Measurements from ENCODE around the gene EDN2.

Gene EDN2

GRCh38 chr1:41484402-41485241 is at the start of gene EDN2:
Gene EDN2, minus strand, starts transcription at chr1:41484683. Its CDS starts 82 bp downstream, at chr1:41484601.
- no peak for DNase-seq (ENCODE audit: extremely low read depth in 1 of 2, low read depth in 1 of 2)

DNA sequence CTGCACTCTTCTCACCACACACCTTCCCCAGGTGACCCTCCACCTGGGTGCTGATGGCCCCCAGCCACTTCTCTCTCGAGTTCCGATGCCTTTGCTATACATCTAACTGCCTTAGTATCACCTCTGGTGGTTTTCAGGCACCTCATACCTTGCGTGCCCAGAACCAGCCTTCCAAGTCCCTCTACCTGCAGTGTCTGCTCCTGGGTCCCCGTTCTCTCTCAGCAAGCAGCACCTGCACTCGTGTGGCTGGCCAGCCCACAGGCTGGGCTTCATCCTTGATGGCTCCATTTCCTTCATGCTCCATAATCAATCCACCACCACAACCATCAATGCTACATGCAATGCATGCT is 49.2 kb upstream of the EDN2 start:
- DNase-seq (ENCODE audit: extremely low read depth in 1 of 2, low read depth in 1 of 2) = no peak

GRCh38 chr1:41533016-41533730 is 48.7 kb upstream of the EDN2 start:
- DNase-seq (ENCODE audit: extremely low read depth in 1 of 2, low read depth in 1 of 2) = no peak

DNA sequence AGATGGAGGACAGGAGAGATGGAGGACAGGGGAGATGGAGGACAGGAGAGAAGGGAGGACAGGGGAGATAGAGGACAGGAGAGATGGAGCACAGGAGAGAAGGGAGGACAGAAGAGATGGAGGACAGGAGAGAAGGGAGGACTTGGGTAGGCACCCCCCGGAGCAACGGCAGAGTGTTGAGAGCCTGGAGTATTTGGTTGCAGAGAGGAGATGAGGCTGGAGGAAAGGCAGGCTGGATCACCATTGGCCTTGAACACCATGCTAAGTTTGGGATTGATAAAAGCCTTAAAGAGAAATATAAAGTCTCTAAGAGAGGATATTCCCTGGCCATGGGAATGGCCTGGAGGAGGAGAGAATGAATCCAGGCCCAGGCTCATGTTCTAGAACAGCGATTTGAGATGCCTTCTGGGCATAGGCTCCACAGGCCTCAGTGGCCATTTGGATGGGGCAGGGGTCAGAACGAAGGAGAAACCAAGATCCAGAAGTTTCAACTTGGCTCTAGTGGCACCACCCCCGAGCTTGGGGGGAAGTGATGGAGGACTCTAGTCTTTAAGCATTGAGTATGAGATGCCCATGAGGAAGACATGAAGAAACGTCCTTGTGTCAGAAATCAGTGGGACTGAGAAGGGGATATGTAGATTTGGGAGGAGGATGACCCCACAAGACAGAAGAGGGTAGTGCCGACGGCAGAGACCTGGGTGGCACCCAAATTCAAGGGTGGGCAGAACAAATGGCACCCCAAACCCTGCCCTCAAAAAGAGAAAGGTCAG is 47.9 kb upstream of the EDN2 start:
- no peak for DNase-seq (ENCODE audit: extremely low read depth in 1 of 2, low read depth in 1 of 2)

DNA sequence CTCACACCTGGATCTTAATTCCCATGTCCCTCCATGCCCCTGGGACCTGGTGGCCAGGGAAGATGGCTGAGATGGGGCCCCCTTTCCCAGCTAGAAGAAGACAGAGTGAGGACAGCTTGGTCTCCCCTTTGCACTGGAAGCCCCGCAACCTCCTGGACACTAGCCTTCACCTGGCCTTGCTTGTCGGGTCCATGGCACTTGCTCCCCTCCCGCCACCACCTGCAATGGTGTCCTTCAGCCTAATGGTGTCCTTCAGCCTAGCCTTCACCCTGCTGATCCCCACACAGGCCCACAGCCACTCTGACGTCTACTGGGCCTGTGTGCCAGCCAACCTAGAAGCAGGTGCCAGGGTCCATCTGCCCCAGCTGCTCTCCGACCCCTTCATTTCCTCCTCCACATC is 45.9 kb upstream of the EDN2 start:
- no peak for DNase-seq (ENCODE audit: extremely low read depth in 1 of 2, low read depth in 1 of 2)

- no peak for DNase-seq (ENCODE audit: extremely low read depth in 1 of 2, low read depth in 1 of 2)
Observed at GRCh38 chr1:41529621-41530395, 45.3 kb upstream of the EDN2 start.

- DNase-seq (ENCODE audit: extremely low read depth in 1 of 2, low read depth in 1 of 2) = no peak
Observed at GRCh38 chr1:41528726-41529605, 44.5 kb upstream of the EDN2 start.

DNA sequence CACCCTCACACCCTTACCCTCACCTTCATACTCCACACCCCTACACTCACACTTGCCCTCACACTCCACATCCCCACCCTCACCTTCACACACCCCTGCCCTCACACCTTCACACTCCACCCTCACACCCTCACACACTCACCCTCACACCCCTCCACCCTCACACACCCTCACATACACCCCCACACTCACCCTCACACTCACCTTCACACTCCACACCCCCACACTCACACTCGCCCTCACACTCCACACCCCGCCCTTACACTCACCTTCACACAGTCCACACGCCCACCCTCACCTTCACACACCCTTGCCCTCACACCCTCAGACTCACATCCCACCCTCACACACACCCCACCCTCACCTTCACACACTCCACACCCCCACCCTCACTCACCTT is 43.6 kb upstream of the EDN2 start:
- DNase-seq (ENCODE audit: extremely low read depth in 1 of 2, low read depth in 1 of 2) = no peak

DNA sequence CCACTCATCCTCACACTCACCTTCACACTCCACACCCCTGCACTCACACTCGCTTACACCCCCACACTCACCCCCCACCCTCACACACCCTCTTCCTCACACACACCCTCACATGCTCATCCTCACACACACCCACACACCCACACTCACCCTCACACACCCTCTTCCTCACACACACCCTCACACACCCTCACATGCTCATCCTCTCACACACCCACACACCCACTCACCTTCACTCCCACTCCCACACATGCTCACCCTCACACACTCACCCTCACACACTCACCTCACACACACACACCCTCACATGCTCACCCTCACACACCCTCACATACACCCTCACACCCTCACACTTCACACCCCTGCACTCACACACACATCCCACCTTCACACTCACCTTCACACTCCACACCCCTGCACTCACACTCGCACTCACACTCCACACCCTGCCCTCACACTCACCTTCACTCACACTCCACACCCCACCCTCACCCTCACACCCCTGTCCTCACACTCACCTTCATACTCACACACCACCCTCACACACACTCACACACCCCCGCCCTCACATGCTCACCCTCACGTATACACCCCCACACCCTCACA is 42.6 kb upstream of the EDN2 start:
- DNase-seq (ENCODE audit: extremely low read depth in 1 of 2, low read depth in 1 of 2) = no peak

DNA sequence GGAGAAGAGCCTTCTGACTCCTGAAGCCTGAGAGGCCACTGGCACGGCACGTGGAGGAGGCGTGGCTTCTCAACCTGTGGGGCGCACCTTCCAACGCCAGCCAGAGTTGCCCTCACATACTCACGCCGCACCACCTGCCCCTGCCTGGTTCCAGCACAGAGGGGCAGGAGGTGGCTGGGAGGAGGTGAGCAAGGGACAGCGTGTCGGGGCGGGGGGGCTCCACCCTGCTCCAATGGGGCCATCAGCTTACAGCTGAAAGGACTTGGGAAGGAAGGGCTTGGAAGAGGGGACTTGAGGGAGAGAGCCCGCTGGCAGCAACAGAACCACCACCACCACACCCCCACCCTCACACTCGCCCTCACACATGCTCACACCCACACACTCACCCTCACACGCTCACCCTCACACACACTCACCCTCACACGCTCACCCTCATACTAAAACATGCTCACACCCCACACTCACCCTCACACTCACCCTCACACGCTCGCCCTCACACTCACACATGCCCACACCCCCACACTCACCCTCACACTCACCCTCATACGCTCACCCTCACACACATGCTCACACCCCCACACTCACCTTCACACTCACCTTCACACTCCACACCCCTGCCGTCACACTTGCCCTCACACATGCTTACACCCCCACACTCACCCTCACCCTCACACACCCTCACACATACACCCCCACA is 41.6 kb upstream of the EDN2 start:
- DNase-seq (ENCODE audit: extremely low read depth in 1 of 2, low read depth in 1 of 2) = no peak

- DNase-seq (ENCODE audit: extremely low read depth in 1 of 2, low read depth in 1 of 2) = no peak
Observed at GRCh38 chr1:41524676-41525675, 40.5 kb upstream of the EDN2 start.

DNA sequence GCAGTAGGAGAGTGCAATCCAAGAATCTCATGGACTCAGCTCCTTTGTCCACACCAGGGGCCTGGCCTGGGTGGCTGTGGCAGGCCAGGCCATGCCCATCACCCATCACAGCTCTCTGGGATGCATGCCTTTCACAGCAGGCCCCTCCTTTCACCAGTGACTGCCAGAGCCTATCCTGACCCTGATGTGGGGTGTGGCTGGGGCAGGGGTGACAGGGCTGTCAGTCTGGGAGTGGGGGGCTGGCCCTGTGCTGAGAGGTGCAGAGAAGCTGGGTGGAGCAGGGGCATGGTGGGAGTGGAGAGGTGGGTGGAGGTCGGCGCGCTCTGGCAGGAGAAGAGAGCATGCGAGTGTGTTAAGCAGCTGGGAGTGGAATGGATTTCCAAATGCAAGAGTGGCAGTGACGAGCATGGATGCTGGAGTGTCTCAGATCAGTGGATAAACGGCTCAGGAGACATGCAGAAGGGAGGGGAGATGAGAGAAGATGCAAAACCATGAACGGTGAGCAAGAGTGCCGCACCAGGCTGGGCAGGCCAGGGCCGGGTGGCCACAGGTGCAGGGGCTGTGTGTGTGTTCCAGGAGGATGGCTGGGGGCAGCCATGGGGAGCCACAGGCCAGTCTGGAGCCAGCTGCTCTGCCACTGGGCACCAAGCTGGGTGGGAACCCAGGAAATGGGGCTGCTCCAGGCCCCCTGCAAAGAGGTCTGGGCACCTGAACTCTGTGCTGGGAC is 39.6 kb upstream of the EDN2 start:
- no peak for DNase-seq (ENCODE audit: extremely low read depth in 1 of 2, low read depth in 1 of 2)

DNA sequence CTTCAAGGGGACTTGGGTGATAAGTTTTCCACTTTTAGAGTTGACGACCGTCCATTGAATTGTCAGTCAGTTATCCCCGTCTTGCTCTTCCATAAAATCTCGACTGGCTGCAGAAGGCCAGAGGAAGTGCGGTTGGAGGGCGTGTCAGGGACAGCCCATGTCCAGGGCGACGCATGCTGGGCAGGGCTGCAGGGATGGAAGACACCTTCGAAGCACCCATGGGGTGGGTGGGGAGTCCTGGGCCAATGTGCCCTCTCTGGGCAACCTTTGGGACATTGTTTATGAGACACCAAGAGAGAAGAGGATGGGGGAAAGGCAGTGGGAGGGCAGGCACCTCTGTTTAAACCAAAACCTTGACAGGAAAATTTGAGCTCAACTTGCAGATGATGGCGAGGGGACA is 38.6 kb upstream of the EDN2 start:
- DNase-seq (ENCODE audit: extremely low read depth in 1 of 2, low read depth in 1 of 2) = no peak

DNA sequence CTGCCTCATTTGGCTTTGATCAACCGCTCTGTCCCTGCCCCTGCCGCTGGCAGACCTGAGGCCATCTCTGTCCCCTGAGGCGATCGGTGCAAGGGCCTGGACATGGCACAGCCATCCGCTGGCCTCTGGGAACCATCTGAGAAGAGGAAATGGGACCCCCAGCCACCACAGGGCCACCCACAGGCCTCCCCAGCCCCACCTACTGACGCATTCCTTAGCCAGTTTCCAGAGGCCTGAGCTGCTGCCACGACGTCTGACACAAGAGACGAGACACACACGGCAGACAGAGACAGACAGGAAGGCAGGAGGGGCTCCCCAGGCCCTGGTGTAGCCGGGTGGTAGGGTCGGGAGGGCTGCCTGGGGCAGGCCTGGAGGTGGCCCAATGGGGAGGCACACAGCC is 37.3 kb upstream of the EDN2 start:
- no peak for DNase-seq (ENCODE audit: extremely low read depth in 1 of 2, low read depth in 1 of 2)

DNA sequence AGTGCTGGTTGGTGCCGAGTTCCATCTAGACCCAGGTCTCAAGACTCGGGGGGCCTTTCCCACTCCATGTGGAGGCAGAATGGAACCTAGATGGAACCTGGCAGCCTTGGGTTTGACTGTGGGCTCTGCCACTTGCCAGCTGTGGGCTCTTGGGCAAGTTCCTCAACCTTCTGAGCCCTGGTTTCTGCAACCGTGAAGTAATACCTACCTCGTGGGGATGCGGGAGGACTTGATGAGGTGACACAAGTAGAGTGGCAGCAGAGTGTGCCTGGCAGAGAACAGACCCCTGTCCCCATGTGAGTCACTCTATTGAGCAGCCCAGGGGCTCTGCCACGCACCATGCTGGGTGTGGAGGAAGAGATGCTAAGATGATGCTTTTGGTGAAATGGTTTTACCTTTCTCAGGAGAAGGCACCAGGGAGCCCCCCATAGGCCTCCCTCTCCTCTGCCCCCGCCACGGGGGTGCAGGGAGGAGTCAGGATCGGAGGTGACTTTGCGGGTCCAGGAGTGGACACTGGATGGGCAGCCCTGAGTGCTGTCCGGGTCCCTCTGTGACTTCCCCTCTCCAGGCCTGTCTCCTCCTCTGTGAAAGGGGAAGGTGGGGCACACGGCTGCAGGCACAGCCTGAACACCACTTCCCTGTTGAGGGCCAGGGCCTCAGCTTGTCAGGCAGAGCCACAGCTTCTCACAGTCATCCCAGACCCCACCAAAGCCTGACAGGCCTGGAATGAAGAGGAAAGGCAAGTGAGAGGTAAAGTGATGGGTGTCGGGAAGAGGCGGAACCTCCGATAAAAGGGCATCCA is 36.7 kb upstream of the EDN2 start:
- no peak for DNase-seq (ENCODE audit: extremely low read depth in 1 of 2, low read depth in 1 of 2)

DNA sequence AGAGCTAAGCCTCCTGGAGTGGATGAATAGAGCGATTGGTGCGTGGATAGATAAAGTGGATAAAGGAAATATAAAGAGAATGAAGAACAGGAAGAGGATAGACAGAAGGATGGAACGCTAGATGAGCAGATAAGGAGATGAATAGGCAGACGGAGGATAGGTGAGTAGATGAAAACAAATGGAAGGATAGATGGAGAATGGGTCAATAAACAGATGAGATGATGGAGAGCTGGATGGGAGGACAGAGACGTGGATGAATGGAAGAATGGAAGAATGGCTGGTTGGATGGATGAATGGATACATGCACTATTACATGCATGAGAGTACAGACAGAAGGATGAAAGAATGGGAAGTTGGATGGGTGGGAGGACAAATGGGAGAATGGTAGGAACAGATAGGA is 35.2 kb upstream of the EDN2 start:
- DNase-seq (ENCODE audit: extremely low read depth in 1 of 2, low read depth in 1 of 2) = no peak
